ENCODE data around the gene PTGR3.

Gene PTGR3, protein sequence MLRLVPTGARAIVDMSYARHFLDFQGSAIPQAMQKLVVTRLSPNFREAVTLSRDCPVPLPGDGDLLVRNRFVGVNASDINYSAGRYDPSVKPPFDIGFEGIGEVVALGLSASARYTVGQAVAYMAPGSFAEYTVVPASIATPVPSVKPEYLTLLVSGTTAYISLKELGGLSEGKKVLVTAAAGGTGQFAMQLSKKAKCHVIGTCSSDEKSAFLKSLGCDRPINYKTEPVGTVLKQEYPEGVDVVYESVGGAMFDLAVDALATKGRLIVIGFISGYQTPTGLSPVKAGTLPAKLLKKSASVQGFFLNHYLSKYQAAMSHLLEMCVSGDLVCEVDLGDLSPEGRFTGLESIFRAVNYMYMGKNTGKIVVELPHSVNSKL

GRCh38 chr18:75209129-75209950, at the start of gene PTGR3:
Gene PTGR3, minus strand, starts transcription at chr18:75209139. Its CDS starts 81 bp downstream, at chr18:75209058.
- DNase-seq (ENCODE audit: low spot score), result peak; percentile 90

DNA sequence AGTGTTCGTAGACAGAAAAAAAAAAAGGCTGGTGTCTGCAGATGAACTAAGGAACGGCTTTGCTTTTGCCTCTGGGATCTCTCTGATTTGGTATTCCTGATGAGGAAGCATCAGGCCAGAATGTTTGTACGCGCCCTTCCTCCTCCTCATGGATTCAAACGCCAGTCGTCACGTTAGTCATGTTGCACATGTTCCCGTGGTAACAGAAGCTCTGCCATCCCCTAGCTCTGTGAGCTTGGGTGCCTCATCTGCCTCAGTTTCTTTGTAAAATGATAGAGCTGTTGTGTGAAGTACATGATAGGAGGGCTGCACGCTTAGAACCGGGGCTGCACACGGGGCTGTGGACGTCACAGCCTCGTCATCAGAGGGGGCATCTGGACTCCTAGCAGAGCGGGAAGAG, 48.7 kb upstream of the PTGR3 start:
- no peak for DNase-seq (ENCODE audit: low spot score)

- no peak for DNase-seq (ENCODE audit: low spot score)
Observed at GRCh38 chr18:75256376-75256775, 47.4 kb upstream of the PTGR3 start.

GRCh38 chr18:75255094-75255493, 46.2 kb upstream of the PTGR3 start:
- DNase-seq (ENCODE audit: low spot score), result no peak

DNA sequence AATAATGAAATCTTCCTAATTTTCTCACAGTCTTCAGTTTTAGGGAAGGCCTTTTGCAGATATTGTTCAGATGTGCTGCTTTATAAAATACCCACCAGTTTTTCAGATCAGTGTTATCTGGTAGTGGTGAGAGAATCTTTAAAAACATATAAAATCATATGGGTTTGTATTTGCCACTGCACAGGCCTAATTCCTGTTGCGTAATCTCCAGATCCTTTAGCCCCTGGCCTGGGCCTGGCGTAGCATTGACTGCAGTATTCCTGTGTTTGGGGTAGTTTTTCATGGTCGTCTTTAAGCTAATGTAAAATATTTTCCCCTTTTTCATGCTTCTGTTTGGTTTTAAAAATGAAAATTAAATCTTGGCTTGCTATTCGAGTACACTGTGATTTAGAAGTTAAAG, 44.8 kb upstream of the PTGR3 start:
- DNase-seq (ENCODE audit: low spot score), result no peak

GRCh38 chr18:75253043-75253442, 44.1 kb upstream of the PTGR3 start:
- no peak for DNase-seq (ENCODE audit: low spot score)

DNA sequence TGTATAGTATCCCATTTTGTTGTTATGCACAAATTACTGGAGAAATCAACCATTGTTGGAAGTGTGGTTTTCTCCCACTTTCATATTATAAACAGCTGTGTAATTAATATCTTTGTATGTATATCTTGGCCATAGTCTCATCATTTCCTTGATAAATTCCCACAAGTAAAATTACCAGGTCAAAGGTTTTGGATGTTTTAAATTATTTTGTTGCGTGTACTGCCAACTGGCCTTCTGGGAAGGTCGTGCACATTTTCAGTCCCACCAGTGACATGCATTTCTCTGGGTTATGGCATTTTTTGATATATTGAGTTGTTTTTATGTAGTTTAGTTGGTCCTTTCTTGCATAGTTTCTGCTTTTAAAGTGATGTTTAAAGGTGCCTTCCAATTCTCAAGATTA, 43.2 kb upstream of the PTGR3 start:
- DNase-seq (ENCODE audit: low spot score), result no peak

- no peak for DNase-seq (ENCODE audit: low spot score)
Observed at GRCh38 chr18:75251466-75251865, 42.5 kb upstream of the PTGR3 start.

DNA sequence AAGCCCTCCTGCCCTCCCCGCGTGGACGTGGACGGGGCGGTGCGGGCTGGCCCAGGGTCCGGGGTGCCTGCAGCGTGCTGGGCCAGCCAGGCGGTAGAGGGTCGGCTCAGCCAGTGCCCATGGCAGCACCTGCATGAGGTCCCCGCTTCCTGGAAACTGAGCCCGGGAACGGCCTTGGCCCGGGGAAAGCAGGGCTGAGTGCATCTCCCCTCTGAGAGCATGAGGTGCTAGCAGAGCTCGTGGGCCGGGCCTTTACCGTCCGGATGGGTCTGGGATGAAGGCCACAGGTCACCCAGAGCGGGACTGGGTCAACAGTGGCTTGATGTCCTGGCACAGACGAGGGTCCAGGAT, 41.5 kb upstream of the PTGR3 start:
- no peak for DNase-seq (ENCODE audit: low spot score)

DNA sequence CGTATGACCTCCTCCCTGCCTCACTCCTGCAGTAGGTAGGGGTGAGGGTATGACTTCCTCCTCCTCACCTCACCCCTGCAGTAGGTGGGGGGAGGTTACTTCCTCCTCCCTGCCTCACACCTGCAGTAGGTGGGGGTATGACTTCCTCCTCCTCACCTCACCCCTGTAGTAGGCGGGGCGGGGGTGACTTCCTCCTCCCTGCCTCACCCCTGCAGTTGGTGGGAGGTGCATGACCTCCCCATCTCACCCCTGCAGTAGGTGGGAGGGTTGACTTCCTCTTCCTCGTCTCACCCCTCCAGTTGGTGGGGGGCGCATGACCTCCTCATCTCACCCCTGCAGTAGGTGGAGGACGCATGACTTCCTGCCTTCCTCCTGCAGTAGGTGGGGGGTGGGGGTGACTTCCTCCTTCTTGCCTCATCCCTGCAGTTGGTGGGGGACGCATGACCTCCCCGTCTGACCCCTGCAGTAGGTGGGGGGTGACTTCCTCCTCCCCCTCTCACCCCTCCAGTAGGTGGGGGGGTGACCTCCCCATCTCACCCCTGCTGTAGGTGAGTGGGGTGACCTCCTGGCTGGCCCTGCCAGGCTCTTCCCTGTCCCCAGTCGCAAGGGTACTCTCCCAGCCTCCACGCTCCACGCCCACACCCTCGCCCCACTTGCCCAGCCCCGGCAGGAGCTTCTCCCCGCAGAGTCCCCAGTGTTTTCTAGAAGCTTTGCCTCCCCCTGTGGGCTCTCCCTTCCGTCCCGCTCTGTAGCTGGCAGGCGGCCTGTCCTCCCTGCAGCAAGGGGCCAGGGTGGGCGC, 40.9 kb upstream of the PTGR3 start:
- DNase-seq (ENCODE audit: low spot score), result no peak

GRCh38 chr18:75249175-75249518, 40.2 kb upstream of the PTGR3 start:
- no peak for DNase-seq (ENCODE audit: low spot score)

DNA sequence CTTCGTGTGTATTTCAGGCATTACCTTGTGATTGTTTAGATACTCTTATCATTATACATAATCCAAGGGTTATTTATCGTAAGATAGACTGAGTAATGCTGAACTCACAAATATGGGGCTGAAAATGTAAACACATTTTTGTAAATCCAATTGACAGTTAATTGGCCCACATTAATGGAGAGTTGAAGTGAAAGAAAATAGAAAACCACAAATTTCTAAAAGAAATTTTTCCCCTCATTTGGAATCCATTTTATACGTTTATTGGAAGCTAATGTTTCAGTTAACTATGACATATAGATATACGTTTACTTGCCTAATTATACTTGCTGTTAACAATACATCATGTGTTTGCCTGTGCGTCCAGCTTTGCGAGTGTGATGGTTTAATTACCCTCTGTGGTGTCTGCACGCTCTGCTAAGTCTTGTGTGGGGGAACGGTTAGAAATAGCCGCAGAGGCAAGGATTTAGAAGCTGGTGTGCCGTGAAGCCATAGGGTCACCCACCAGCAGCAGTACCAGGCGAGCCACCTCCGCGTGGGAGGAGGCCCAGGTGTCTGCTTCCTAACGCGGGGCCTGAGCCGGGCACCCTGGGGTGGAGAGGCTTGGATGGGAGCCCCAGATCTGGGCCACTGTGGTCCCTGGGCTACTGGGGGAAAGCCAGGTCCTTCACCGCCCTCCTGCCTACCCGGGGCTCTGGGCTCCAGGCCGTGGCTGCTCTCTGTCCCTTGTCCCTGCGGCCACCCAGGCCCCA, 39.7 kb upstream of the PTGR3 start:
- no peak for DNase-seq (ENCODE audit: low spot score)

DNA sequence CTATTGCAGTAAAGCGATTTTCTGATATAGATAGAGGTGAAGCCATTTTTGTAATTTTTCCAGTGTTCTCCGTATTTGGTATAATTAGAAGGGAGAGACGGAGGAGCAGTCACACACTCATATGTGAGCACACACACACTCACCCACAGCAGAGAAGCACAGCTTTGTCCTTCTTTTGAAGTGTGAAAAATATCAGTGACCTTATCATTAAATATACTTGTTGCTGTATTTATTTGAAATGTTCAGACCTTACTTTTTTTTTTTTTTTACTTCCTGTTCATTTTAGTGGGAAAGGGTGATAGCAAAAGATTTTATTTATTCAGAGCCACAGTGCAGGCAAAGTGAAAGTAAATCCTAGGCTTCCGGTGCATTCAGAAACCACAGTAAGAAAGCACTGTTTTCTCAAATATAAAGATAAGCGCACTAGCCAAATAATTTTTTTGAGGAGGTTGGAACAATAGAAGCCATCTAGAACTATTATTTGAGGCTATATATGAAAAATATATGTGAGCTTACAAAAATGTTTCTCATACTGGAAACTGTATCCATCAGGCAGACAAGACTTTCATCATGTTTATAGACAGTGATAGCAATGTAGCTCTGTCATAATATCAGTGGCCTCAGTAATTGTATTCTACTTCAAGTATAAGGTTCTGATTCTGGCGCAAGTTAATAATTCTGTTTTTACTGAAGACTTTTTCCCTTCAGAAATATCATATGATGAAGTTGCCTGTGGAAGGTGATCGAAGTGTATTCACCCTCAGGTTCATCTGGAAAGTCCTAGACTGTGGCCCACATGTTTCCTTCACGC, 38.9 kb upstream of the PTGR3 start:
- no peak for DNase-seq (ENCODE audit: low spot score)

- DNase-seq (ENCODE audit: low spot score), result no peak
Observed at GRCh38 chr18:75246721-75247610, 38.0 kb upstream of the PTGR3 start.

DNA sequence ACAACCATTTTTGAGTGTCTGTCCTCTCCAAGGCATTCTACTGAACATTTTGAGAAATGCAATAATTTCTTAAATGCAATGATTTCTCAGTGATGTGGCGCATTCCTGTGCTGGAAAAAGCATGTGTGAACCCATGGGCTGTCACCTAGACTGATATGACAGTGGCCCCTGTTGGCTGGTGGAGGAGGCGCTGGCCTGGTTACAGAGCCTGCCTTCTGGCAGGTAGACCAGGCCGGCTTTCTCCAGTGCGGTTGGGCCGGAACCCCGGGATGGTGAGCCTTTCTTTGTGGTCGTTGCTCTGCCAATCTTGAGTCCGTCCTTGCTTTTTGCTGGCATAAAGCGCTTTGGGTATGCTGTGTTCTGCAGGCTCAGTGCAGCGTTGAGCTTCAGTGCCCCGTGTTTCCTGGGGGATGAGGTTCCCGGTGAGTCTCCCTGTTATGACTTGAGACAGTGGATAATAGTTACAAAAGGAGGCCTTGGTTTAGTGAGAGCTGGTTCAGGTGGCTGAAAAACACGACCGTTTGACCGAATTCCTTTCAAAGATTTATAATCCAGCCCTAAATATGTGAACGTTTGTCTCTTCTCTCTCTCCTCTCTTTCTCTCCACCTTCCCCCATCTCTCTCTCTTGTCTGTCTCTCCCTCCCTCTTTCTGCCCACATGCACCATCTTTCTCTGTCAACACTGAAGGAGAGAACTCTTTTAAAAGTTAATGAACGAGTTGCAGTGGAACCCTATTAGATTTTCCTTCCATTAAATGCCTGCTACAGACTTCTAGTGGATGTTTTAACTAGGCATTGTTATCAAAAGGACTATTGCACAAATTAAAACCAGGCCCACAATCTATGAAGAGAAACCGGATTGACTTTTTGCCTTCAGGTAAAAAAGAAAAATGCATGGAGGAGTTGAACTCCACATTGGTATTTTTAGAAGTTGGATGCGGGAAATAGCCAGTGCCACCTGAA, 35.7 kb upstream of the PTGR3 start:
- peak; percentile 72 for DNase-seq (ENCODE audit: low spot score)

GRCh38 chr18:75241705-75242104, 32.8 kb upstream of the PTGR3 start:
- no peak for DNase-seq (ENCODE audit: low spot score)

- DNase-seq (ENCODE audit: low spot score), result no peak
Observed at GRCh38 chr18:75240433-75240832, 31.5 kb upstream of the PTGR3 start.

DNA sequence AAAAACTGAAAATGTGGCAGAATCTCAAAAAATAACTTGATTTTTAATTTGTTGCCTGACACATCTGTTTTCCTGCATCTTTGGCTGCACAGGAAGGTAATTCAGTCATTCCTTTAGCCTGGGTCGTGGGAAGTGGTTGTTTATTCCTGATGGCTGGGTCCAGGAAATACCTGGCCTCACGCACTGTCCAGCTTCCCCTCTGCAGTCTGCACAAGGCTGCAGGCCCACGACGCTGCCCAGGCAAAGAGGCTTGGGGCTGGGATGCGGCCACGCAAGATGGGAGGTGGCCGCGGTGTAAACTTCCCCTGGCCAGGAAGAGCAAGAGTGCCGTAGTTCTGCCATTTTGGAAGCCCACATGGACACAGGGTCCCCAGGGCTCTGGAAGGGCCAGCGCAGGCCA, 29.8 kb upstream of the PTGR3 start:
- DNase-seq (ENCODE audit: low spot score), result no peak

DNA sequence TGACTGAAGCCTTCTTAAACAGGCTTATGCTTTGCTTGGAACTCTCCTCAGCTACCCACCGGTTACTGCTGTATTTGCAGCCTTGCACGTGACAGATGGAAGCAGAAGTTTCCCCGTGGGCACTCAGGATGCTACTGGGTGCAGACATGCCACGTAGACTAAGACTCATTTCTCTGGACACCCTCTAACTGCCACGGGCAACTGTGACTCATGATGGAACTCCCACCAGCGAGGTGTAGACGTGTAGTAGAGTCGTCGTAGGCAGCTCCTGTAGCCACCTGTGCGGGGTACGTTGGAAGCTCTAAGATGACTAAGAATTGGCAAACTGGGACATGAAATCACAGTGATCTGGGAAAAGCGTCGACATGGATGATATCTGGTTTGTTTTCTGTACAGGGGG, 29.2 kb upstream of the PTGR3 start:
- no peak for DNase-seq (ENCODE audit: low spot score)

All from D341Med (cell line).